Activated CD4-positive, alpha-beta memory T cell treated with anti-CD3 and anti-CD28 coated beads for 36 hours (primary cell): ENCODE data around the gene RFNG. TPM values are rescaled to one million over a fixed set of nuclear protein-coding genes. Genes with fewer than 3 reads are reported as not detected.

Experiments
- CTCF ChIA-PET: fragments of 350-600 bp; sonication (Branson Sonifier 250); formaldehyde crosslinking; loops from one replicate; lab custom pipeline; 2021; ENCODE audit warnings: antibody characterized with exemption, inconsistent platforms; lab: Charles Lee
- POLR2A ChIA-PET: fragments of 350-600 bp; sonication (Branson Sonifier 250); formaldehyde crosslinking; loops from one replicate; lab custom pipeline; 2021; ENCODE audit warnings: antibody characterized with exemption; lab: Charles Lee
- DNase-seq: peaks from one replicate; pipeline ENCODE4 v3.0.0-alpha.2; 2020
- H3K27ac Mint-ChIP-seq: one replicate; pipeline ENCODE4 v1.8.0; 2021; ENCODE audit warnings: mixed read lengths
- H3K27me3 Mint-ChIP-seq: one replicate; pipeline ENCODE4 v1.8.0; 2021; ENCODE audit warnings: mixed read lengths
- H3K36me3 Mint-ChIP-seq: one replicate; pipeline ENCODE4 v1.8.0; 2021; ENCODE audit warnings: mixed read lengths
- H3K4me1 Mint-ChIP-seq: one replicate; pipeline ENCODE4 v1.8.0; 2021; ENCODE audit warnings: low read depth, mixed read lengths
- H3K4me3 Mint-ChIP-seq: one replicate; pipeline ENCODE4 v1.8.0; 2021; ENCODE audit warnings: mild to moderate bottlenecking, mixed read lengths
- H3K9me3 Mint-ChIP-seq: one replicate; pipeline ENCODE4 v1.8.0; 2021; ENCODE audit warnings: mixed read lengths
- intact Hi-C: fragments of 100-400 bp; cut with micrococcal nuclease; formaldehyde crosslinking; loops from one replicate; pipeline ENCODE4 v1.15.1; 2023
- total RNA-seq, 2 experiments: library from RNA; stranded (reverse); gene quantifications; one replicate each; pipeline ENCODE4 v1.2.3, GENCODE V29; 2021

Gene RFNG
- total RNA-seq, 2 experiments from 2014 or later = 16.5 to 17.5 TPM

- Mint-ChIP-seq H3K9me3 (no peaks in the 10 kb centered on the region), H3K4me3 (no peak overlapping the region), H3K27ac (no peak overlapping the region), H3K27me3 (no peaks in the 10 kb centered on the region), H3K36me3 (no peaks in the 10 kb centered on the region), H3K4me1 (peaks cover 5% of the 10 kb centered on the region)
- intact Hi-C loops = no loop called here
- ChIA-PET POLR2A (no interaction called here), CTCF (no interaction called here)
- DNase-seq = no peak
Observed at GRCh38 chr17:82006468-82007227, 45.0 kb downstream of the RFNG start.

DNA sequence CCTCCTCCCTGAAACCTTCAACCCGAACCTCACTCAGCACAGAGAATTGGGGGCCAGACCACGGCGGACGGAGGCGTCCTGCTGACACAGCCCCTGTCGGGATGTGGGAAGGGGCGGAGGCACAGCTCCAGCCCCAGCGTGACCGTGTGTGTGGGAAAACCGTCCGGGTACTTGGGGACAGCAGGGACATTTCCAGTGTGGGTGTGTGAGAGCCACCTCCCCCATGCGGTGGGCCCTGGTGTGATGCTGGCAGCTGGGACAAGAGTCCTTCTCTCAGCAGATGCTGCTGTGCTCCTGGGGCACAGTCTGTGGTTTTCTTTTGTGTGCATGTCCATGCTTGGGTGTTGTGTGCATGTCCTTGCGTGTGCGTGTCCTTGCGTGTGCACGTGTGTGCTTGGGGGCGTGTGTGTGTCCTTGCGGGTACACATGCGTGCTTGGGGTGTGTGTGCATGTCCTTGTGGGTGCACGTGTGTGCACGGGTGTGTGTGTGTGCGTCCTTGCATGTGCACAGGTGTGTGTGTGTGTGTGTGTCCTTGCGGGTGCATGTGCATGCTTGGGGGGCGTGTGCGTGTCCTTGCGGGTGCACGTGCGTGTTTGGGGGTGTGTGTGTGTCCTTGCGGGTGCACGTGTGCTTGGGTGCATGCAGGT, 45.8 kb downstream of the RFNG start:
- H3K4me3 Mint-ChIP-seq = no peak overlapping the region
- intact Hi-C loops = no loop called here
- no peak for DNase-seq
- H3K27me3 Mint-ChIP-seq = no peaks in the 10 kb centered on the region
- no peak overlapping the region for H3K27ac Mint-ChIP-seq
- CTCF ChIA-PET = no interaction called here
- H3K9me3 Mint-ChIP-seq = no peaks in the 10 kb centered on the region
- H3K36me3 Mint-ChIP-seq = no peaks in the 10 kb centered on the region
- POLR2A ChIA-PET = interaction anchor here (0.6 kb wide), 1 partner anchor 122 kb away, joined by 4 read pairs; no protein-coding TSS in a partner anchor
- peaks cover 5% of the 10 kb centered on the region for H3K4me1 Mint-ChIP-seq

DNA sequence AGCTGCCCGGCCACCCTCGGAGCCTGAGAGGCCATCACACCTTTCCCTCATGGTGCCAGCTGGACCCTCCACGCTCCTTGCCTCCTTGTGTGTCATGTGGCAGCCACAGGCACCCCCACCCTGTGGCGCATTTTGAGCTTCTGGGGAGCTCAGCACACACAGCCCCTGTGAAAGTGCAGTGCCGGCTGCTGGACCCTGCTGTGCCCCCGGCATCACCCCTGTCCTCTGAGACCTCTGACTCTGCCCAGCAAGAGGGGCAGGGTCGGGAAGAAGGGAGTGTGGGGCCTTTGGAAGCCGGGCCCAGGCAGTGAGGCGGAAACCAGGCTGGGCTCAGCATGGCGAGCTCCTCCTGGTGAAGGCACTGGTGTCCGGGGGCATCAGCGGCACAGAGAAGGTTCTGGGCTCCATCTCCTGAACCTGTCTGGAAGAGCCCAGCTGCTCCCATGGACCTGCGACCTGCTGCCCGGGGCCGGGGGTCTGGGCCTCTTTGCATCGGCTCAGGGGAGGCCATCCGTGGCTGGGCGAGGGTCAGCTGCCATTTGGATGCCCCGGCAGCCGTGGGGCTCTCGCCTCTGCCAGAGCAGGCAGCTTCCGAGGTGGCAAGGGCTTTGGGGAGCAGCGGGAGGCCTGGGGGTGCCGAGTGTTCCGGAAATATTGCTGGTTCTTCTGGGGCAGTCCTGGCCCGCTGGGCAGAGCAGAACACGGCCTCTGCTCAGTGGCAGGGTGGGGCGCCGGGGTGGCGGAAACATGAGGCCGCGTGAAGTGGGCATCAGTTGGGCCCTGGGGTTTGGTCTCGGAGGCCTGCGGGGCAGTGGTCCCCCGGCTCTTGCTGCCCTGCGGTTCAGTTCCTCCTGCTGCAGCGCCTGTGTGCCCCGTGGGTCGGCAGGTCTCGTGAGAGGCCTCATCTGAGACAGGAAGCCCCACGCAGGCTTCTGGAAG, 46.8 kb downstream of the RFNG start:
- peaks cover 5% of the 10 kb centered on the region for H3K4me1 Mint-ChIP-seq
- H3K9me3 Mint-ChIP-seq = no peaks in the 10 kb centered on the region
- no peaks in the 10 kb centered on the region for H3K36me3 Mint-ChIP-seq
- ChIA-PET POLR2A (interaction anchor here (0.8 kb wide), 1 partner anchor 16 kb away, joined by 3 read pairs; no protein-coding TSS in a partner anchor), CTCF (interaction anchor here (1.3 to 3.4 kb wide), 2 partner anchors 15 to 45 kb away, joined by 3 to 17 read pairs; no protein-coding TSS in a partner anchor)
- DNase-seq = no peak
- H3K27ac Mint-ChIP-seq = no peak overlapping the region
- intact Hi-C loops = no loop called here
- no peak overlapping the region for H3K4me3 Mint-ChIP-seq
- H3K27me3 Mint-ChIP-seq = no peaks in the 10 kb centered on the region

GRCh38 chr17:82003411-82004381, 47.9 kb downstream of the RFNG start:
- Mint-ChIP-seq H3K4me1 (peaks cover 5% of the 10 kb centered on the region), H3K9me3 (no peaks in the 10 kb centered on the region), H3K27ac (peak overlapping the region; percentile 23), H3K36me3 (no peaks in the 10 kb centered on the region), H3K27me3 (no peaks in the 10 kb centered on the region), H3K4me3 (no peak overlapping the region)
- intact Hi-C loops = no loop called here
- CTCF ChIA-PET = interaction anchor here (1.3 to 3.4 kb wide), 2 partner anchors 16 to 44 kb away, joined by 3 to 17 read pairs; no protein-coding TSS in a partner anchor
- peak; percentile 76 for DNase-seq
- POLR2A ChIA-PET = interaction anchor here (0.8 kb wide), 1 partner anchor 17 kb away, joined by 3 read pairs; no protein-coding TSS in a partner anchor

DNA sequence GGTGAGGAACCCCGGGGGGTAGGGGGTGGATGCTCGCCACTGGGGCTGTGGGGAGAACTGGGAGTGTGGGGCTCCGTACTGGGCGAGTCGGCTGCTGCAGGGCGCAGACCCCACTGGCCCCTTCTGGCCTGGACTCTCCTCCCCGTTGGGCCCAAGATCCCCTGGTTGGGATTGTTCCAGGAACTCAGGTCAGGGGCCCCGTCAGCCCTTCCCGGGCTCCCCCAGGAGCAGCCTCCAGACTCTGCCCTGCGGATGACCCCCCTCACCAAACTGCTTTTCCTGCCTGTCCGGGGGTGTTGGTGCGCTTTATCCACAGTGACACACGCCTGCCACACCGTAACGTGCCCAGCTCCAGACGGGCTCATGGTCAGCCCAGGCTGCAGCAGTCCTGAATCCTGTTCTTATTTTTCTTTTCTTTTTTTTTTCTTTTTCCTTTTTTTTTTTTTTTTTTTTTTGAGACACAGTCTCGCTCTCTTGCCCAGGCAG, 50.0 kb downstream of the RFNG start:
- intact Hi-C loops = no loop called here
- ChIA-PET POLR2A (no interaction called here), CTCF (interaction anchor here (3.4 kb wide), 1 partner anchor 42 kb away, joined by 17 read pairs; no protein-coding TSS in a partner anchor)
- no peaks in the 10 kb centered on the region for H3K9me3 Mint-ChIP-seq
- no peak overlapping the region for H3K27ac Mint-ChIP-seq
- H3K27me3 Mint-ChIP-seq = no peaks in the 10 kb centered on the region
- H3K4me1 Mint-ChIP-seq = peaks cover 5% of the 10 kb centered on the region
- DNase-seq = no peak
- no peak overlapping the region for H3K4me3 Mint-ChIP-seq
- no peaks in the 10 kb centered on the region for H3K36me3 Mint-ChIP-seq

DNA sequence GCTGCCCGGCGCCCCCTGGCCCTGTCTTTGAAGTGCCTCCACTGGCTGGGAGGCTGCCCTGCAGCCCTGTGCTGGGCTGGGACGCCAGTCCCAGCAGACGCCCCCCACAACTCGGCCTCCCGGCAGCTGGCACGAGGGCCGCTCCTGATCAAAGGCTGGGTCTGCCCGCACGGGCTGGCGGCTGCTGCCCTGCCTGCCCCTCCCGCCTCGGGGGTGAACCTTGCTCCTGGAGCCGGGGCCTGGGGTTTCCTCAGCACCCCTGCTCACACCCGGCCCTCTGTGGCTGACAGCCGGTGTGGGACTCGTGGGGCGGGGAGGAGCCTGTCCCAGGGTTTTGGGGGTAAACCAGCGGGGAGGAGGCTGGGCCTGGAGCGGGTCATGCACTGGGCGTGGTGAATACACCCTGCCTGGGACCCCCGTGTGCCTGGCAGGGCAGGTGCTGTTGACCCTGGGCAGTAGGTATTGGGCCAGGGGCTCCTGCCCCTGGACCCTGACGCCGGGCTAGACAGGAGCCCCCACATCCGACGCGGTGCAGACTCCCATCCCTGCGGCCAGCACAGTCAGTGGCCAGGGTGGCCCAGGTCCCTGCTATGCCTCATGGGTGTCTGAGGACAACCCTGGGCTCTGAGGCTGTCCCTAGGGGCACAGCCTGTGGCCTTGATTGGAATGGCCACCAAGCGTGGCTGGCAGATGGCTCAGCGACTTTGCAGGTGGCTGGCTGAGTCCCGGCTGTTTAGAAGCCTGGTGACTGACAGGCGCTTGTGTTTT, 50.6 kb downstream of the RFNG start:
- no peaks in the 10 kb centered on the region for H3K36me3 Mint-ChIP-seq
- no peaks in the 10 kb centered on the region for H3K9me3 Mint-ChIP-seq
- H3K4me3 Mint-ChIP-seq = no peak overlapping the region
- H3K4me1 Mint-ChIP-seq = peaks cover 5% of the 10 kb centered on the region
- ChIA-PET POLR2A (no interaction called here), CTCF (no interaction called here)
- intact Hi-C loops = no loop called here
- H3K27me3 Mint-ChIP-seq = no peaks in the 10 kb centered on the region
- no peak for DNase-seq
- no peak overlapping the region for H3K27ac Mint-ChIP-seq

DNA sequence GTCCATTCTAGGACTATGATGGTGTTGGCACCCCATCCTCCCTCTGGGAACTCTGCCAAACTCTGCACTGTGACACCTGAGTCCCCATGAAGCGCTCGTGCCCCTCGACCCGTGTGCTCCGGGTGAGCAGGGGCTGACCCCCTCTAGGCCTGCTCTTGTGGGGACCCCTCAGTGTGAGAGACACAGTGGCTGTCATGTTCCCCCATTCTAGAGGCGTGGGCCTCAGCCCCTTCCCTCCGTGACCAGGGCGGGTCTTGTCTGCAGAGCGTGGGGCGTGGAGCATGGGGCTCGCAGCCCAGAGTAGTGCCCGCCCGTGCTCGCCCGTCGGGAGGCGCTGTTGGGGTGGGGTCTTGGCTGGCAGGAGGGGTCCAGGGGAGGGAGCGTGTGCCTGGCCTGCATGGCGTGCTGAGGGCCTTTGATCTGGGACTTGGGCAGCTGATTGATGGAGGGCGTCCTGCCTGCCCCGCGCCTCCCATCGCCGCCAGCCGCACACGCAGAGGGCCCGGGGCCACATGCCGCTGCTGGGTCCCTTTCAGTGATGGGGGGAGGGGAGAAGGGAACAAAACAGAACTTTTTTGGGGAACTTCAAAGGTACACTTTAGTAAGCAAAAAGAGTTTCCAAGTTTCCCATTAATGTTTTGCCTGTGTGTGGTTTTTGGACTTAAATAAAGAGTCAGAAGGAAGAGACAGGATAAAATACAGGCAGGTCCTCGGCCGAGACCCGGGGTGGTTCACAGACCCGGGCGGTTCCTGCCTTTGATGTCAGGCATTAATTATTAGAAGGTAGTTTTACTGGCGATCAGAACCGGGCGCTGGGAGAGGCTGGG, 51.4 kb downstream of the RFNG start:
- intact Hi-C loops = no loop called here
- ChIA-PET POLR2A (no interaction called here), CTCF (no interaction called here)
- Mint-ChIP-seq H3K4me1 (peaks cover 5% of the 10 kb centered on the region), H3K4me3 (no peak overlapping the region), H3K27ac (no peak overlapping the region), H3K36me3 (no peaks in the 10 kb centered on the region), H3K9me3 (no peaks in the 10 kb centered on the region), H3K27me3 (no peaks in the 10 kb centered on the region)
- DNase-seq = no peak

GRCh38 chr17:81999587-81999975, 52.0 kb downstream of the RFNG start:
- no peaks in the 10 kb centered on the region for H3K9me3 Mint-ChIP-seq
- DNase-seq = no peak
- no peaks in the 10 kb centered on the region for H3K27me3 Mint-ChIP-seq
- H3K4me1 Mint-ChIP-seq = peaks cover 5% of the 10 kb centered on the region
- no peak overlapping the region for H3K27ac Mint-ChIP-seq
- ChIA-PET POLR2A (no interaction called here), CTCF (interaction anchor here (0.6 kb wide), 1 partner anchor 40 kb away, joined by 5 read pairs; no protein-coding TSS in a partner anchor)
- no peak overlapping the region for H3K4me3 Mint-ChIP-seq
- H3K36me3 Mint-ChIP-seq = no peaks in the 10 kb centered on the region
- intact Hi-C loops = no loop called here

GRCh38 chr17:81998691-81999438, 52.7 kb downstream of the RFNG start:
- ChIA-PET POLR2A (no interaction called here), CTCF (interaction anchor here (0.6 kb wide), 1 partner anchor 39 kb away, joined by 5 read pairs; no protein-coding TSS in a partner anchor)
- no peaks in the 10 kb centered on the region for H3K36me3 Mint-ChIP-seq
- intact Hi-C loops = no loop called here
- no peak for DNase-seq
- no peak overlapping the region for H3K27ac Mint-ChIP-seq
- H3K9me3 Mint-ChIP-seq = no peaks in the 10 kb centered on the region
- H3K27me3 Mint-ChIP-seq = no peaks in the 10 kb centered on the region
- H3K4me3 Mint-ChIP-seq = no peak overlapping the region
- peaks cover 5% of the 10 kb centered on the region for H3K4me1 Mint-ChIP-seq
